HepG2 (cell line): ENCODE measurements around the gene LSM5. TPM values are rescaled to one million over a fixed set of nuclear protein-coding genes. Genes with fewer than 3 reads are reported as not detected.

Experiments used
- ASH2L ChIP-seq: fragments of 300-600, 200-600 bp; sonication (generic); IDR thresholded peaks from 2 replicates; pipeline ENCODE4 v1.7.0; 2017; ENCODE audit warnings: low read depth, mild to moderate bottlenecking, moderate library complexity, mixed read lengths, low read length; ENCODE audit not compliant: insufficient read length
- DR1 ChIP-seq: sonication (generic); formaldehyde crosslinking; IDR thresholded peaks from 2 replicates; pipeline ENCODE4 v1.8.0; 2021; ENCODE audit warnings: mild to moderate bottlenecking, missing genetic modification reagents, inconsistent platforms
- GATAD2A ChIP-seq: IDR thresholded peaks from 2 replicates; pipeline ENCODE4 v1.6.1; 2016
- KMT2A ChIP-seq: sonication (generic); formaldehyde crosslinking; IDR thresholded peaks from 2 replicates; pipeline ENCODE4 v1.4.0; 2020; ENCODE audit warnings: missing genetic modification reagents
- NAIF1 ChIP-seq: sonication (generic); formaldehyde crosslinking; IDR thresholded peaks from 2 replicates; pipeline ENCODE4 v1.5.0; 2020; ENCODE audit warnings: mild to moderate bottlenecking, missing genetic modification reagents, borderline replicate concordance
- POLR2AphosphoS5 ChIP-seq: IDR thresholded peaks from 2 replicates; pipeline ENCODE4 v1.6.1; 2012; ENCODE audit warnings: low read depth, low read length
- PPARG ChIP-seq: conservative IDR thresholded peaks from 2 replicates; pipeline ENCODE4 v1.6.1; 2016; ENCODE audit warnings: missing biosample characterization, missing genetic modification reagents
- TAF15 ChIP-seq: fragments of 200-400 bp; formaldehyde crosslinking; IDR thresholded peaks from one replicate; pipeline ENCODE4 v1.6.1; 2018; ENCODE audit warnings: mild to moderate bottlenecking, low read depth, low read length; ENCODE audit not compliant: poor library complexity, severe bottlenecking
- ZNF207 ChIP-seq: fragments of 450-650 bp; IDR thresholded peaks from 2 replicates; pipeline ENCODE4 v1.6.1; 2016; ENCODE audit warnings: antibody characterized with exemption, borderline replicate concordance
- ZNF512B ChIP-seq: sonication (generic); formaldehyde crosslinking; IDR thresholded peaks from 2 replicates; pipeline ENCODE4 v1.5.1; 2020; ENCODE audit warnings: missing genetic modification reagents, mild to moderate bottlenecking, borderline replicate concordance
- ZNF546 ChIP-seq: sonication (generic); formaldehyde crosslinking; conservative IDR thresholded peaks from 2 replicates; pipeline ENCODE4 v1.8.1; 2023; ENCODE audit warnings: mild to moderate bottlenecking, missing genetic modification reagents
- ZNF562 ChIP-seq: sonication (generic); formaldehyde crosslinking; IDR thresholded peaks from 2 replicates; pipeline ENCODE4 v1.8.0; 2022; ENCODE audit warnings: missing genetic modification reagents, borderline replicate concordance
- ZNF792 ChIP-seq: IDR thresholded peaks from 2 replicates; pipeline ENCODE4 v1.6.1; 2016
- ZSCAN22 ChIP-seq: sonication (generic); formaldehyde crosslinking; IDR thresholded peaks from 2 replicates; pipeline ENCODE4 v1.4.0; 2020; ENCODE audit warnings: mild to moderate bottlenecking, missing genetic modification reagents
- polyA plus RNA-seq, 8 experiments: library from polyadenylated mRNA; depleted of rRNA in 3 of 8; stranded (reverse) in 7 of 8; unstranded in 1 of 8; fragments of >200 nt; fragmentation: Illumina TruSeq in 4 of 8; extraction: Trizol in 4 of 8; gene quantifications; 2 replicates each; pipeline versions ENCODE4 v1.2.1 to v1.2.3, GENCODE V29; 2011 to 2016; ENCODE audit warnings: low read depth in 4 of 8, missing spikeins in 1 of 8, mixed read lengths in 1 of 8; ENCODE audit not compliant: insufficient read depth in 1 of 8
- total RNA-seq, 5 experiments: library from RNA; depleted of rRNA; stranded (reverse); fragments of >200 nt; fragmentation: Illumina TruSeq; extraction: Trizol; gene quantifications; 2 replicates each; pipeline ENCODE4 v1.2.3, GENCODE V29; 2016; ENCODE audit warnings: low read depth in 1 of 5
- TF ChIP-seq, protein P1 (sequence below): sonication (generic); formaldehyde crosslinking; IDR thresholded peaks from 2 replicates; pipeline ENCODE4 v1.4.0; 2020; ENCODE audit warnings: missing genetic modification reagents
- TF ChIP-seq, protein P2 (sequence below): sonication (generic); formaldehyde crosslinking; IDR thresholded peaks from 2 replicates; pipeline ENCODE4 v1.8.1; 2022; ENCODE audit warnings: mild to moderate bottlenecking, missing genetic modification reagents
- TF ChIP-seq, protein P3 (sequence below): IDR thresholded peaks from 2 replicates; pipeline ENCODE4 v1.6.1; 2012; ENCODE audit warnings: inconsistent platforms

Gene LSM5
- total and polyA plus RNA-seq, 2 of the 13 experiments (the other 11 are each of a cell fraction or from before 2014, with no cell fraction given), result 30.3 to 183 TPM

- TF ChIP-seq, protein P1, sequence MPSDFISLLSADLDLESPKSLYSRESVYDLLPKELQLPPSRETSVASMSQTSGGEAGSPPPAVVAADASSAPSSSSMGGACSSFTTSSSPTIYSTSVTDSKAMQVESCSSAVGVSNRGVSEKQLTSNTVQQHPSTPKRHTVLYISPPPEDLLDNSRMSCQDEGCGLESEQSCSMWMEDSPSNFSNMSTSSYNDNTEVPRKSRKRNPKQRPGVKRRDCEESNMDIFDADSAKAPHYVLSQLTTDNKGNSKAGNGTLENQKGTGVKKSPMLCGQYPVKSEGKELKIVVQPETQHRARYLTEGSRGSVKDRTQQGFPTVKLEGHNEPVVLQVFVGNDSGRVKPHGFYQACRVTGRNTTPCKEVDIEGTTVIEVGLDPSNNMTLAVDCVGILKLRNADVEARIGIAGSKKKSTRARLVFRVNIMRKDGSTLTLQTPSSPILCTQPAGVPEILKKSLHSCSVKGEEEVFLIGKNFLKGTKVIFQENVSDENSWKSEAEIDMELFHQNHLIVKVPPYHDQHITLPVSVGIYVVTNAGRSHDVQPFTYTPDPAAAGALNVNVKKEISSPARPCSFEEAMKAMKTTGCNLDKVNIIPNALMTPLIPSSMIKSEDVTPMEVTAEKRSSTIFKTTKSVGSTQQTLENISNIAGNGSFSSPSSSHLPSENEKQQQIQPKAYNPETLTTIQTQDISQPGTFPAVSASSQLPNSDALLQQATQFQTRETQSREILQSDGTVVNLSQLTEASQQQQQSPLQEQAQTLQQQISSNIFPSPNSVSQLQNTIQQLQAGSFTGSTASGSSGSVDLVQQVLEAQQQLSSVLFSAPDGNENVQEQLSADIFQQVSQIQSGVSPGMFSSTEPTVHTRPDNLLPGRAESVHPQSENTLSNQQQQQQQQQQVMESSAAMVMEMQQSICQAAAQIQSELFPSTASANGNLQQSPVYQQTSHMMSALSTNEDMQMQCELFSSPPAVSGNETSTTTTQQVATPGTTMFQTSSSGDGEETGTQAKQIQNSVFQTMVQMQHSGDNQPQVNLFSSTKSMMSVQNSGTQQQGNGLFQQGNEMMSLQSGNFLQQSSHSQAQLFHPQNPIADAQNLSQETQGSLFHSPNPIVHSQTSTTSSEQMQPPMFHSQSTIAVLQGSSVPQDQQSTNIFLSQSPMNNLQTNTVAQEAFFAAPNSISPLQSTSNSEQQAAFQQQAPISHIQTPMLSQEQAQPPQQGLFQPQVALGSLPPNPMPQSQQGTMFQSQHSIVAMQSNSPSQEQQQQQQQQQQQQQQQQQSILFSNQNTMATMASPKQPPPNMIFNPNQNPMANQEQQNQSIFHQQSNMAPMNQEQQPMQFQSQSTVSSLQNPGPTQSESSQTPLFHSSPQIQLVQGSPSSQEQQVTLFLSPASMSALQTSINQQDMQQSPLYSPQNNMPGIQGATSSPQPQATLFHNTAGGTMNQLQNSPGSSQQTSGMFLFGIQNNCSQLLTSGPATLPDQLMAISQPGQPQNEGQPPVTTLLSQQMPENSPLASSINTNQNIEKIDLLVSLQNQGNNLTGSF (CRISPR knock-in tag), result no peak
- TF ChIP-seq ZNF792 (CRISPR knock-in tag) (peak; percentile 14; the same call in 1 of the 2 replicates), ASH2L (peak; percentile 56), ZNF512B (CRISPR knock-in tag) (0 out of 2 replicates have a peak, but pooled peaks have one; percentile 45), ZNF562 (CRISPR knock-in tag) (no peak), DR1 (CRISPR knock-in tag) (no peak), PPARG (CRISPR knock-in tag) (0 out of 2 replicates have a peak, but pooled peaks have one; percentile 11), POLR2AphosphoS5 (peak; percentile 90), GATAD2A (CRISPR knock-in tag) (no peak), ZSCAN22 (CRISPR knock-in tag) (no peak), ZNF207 (no peak), KMT2A (0 out of 2 replicates have a peak, but pooled peaks have one; percentile 15), NAIF1 (CRISPR knock-in tag) (peak; percentile 82), TAF15 (no peak), ZNF546 (0 out of 2 replicates have a peak, but pooled peaks have one; percentile 9)
- TF ChIP-seq, protein P2, sequence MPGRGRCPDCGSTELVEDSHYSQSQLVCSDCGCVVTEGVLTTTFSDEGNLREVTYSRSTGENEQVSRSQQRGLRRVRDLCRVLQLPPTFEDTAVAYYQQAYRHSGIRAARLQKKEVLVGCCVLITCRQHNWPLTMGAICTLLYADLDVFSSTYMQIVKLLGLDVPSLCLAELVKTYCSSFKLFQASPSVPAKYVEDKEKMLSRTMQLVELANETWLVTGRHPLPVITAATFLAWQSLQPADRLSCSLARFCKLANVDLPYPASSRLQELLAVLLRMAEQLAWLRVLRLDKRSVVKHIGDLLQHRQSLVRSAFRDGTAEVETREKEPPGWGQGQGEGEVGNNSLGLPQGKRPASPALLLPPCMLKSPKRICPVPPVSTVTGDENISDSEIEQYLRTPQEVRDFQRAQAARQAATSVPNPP (CRISPR knock-in tag), result no peak
- TF ChIP-seq, protein P3, sequence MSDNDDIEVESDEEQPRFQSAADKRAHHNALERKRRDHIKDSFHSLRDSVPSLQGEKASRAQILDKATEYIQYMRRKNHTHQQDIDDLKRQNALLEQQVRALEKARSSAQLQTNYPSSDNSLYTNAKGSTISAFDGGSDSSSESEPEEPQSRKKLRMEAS, result peak; percentile 30; the same call in 1 of the 2 replicates
These were observed 4.7 kb upstream of the LSM5 start (continued) for GRCh38 chr7:32494946-32495297.
